ENCODE results near the gene ARHGEF26. TPM values are rescaled to one million over a fixed set of nuclear protein-coding genes. Genes with fewer than 3 reads are reported as not detected.

The ARHGEF26 gene
- polyA plus RNA-seq, 1 experiment = 0.56 TPM

GRCh38 chr3:154209499-154209898 lies 88.3 kb downstream of the ARHGEF26 start:
- DNase-seq (ENCODE audit: low read depth, low spot score) = no peak
- ChIA-PET CTCF (no interaction called here), POLR2A (no interaction called here)

GRCh38 chr3:154210986-154211385 lies 89.8 kb downstream of the ARHGEF26 start:
- Histone ChIP-seq H3K4me3 (ENCODE audit: low read depth, low read length) (no peak overlapping the region), H3K27me3 (ENCODE audit: control insufficient read depth, insufficient read depth, low read length) (no peaks in the 10 kb centered on the region), H3K9me3 (ENCODE audit: control insufficient read depth, insufficient read depth, low read length) (no peaks in the 10 kb centered on the region), H3K27ac (ENCODE audit: low read depth, low read length) (no peak overlapping the region)
- DNase-seq (ENCODE audit: low read depth, low spot score) = no peak
- TF ChIP-seq CTCF (IDR thresholded peaks at IDR 0.05; ENCODE audit: low read depth, low read length) = no peak
- POLR2A ChIA-PET = no interaction called here
- CTCF ChIA-PET = no interaction called here

More at GRCh38 chr3:154209499-154209898, 88.3 kb downstream of the ARHGEF26 start:
- Histone ChIP-seq H3K9me3 (ENCODE audit: control insufficient read depth, insufficient read depth, low read length) (no peaks in the 10 kb centered on the region), H3K4me3 (ENCODE audit: low read depth, low read length) (no peak overlapping the region), H3K27ac (ENCODE audit: low read depth, low read length) (no peak overlapping the region), H3K27me3 (ENCODE audit: control insufficient read depth, insufficient read depth, low read length) (no peaks in the 10 kb centered on the region)
- no peak for TF ChIP-seq CTCF (IDR thresholded peaks at IDR 0.05; ENCODE audit: low read depth, low read length)

GRCh38 chr3:154214306-154214705 lies 93.1 kb downstream of the ARHGEF26 start:
- no peak overlapping the region for H3K27ac ChIP-seq (ENCODE audit: low read depth, low read length)
- POLR2A ChIA-PET = no interaction called here
- CTCF ChIA-PET = no interaction called here
- no peak overlapping the region for H3K4me3 ChIP-seq (ENCODE audit: low read depth, low read length)
- DNase-seq (ENCODE audit: low read depth, low spot score) = no peak
- TF ChIP-seq CTCF (IDR thresholded peaks at IDR 0.05; ENCODE audit: low read depth, low read length) = no peak
- no peaks in the 10 kb centered on the region for H3K9me3 ChIP-seq (ENCODE audit: control insufficient read depth, insufficient read depth, low read length)
- H3K27me3 ChIP-seq (ENCODE audit: control insufficient read depth, insufficient read depth, low read length) = no peaks in the 10 kb centered on the region

GRCh38 chr3:154217671-154218070 lies 96.5 kb downstream of the ARHGEF26 start:
- TF ChIP-seq CTCF (IDR thresholded peaks at IDR 0.05; ENCODE audit: low read depth, low read length) = no peak
- Histone ChIP-seq H3K9me3 (ENCODE audit: control insufficient read depth, insufficient read depth, low read length) (no peaks in the 10 kb centered on the region), H3K4me3 (ENCODE audit: low read depth, low read length) (no peak overlapping the region), H3K27me3 (ENCODE audit: control insufficient read depth, insufficient read depth, low read length) (no peaks in the 10 kb centered on the region), H3K27ac (ENCODE audit: low read depth, low read length) (no peak overlapping the region)
- ChIA-PET CTCF (no interaction called here), POLR2A (no interaction called here)
- no peak for DNase-seq (ENCODE audit: low read depth, low spot score)

- Histone ChIP-seq H3K27ac (ENCODE audit: low read depth, low read length) (no peak overlapping the region), H3K27me3 (ENCODE audit: control insufficient read depth, insufficient read depth, low read length) (no peaks in the 10 kb centered on the region), H3K9me3 (ENCODE audit: control insufficient read depth, insufficient read depth, low read length) (no peaks in the 10 kb centered on the region), H3K4me3 (ENCODE audit: low read depth, low read length) (no peak overlapping the region)
- ChIA-PET POLR2A (no interaction called here), CTCF (no interaction called here)
- DNase-seq (ENCODE audit: low read depth, low spot score) = no peak
- no peak for TF ChIP-seq CTCF (IDR thresholded peaks at IDR 0.05; ENCODE audit: low read depth, low read length)
Measured at GRCh38 chr3:154218728-154219127, 97.5 kb downstream of the ARHGEF26 start.

All from AG04450 (cell line).